HUES64 (cell line): Measurements from ENCODE around the gene POLN.

Experiments
- H3K27ac ChIP-seq: 2 replicates; pipeline ENCODE4 v1.7.0; 2013; ENCODE audit warnings: low read depth, low read length, inconsistent platforms
- H3K27me3 ChIP-seq: 2 replicates; pipeline ENCODE4 v1.6.1; 2013; ENCODE audit warnings: mild to moderate bottlenecking, low read length; ENCODE audit not compliant: insufficient read depth
- H3K36me3 ChIP-seq: 2 replicates; pipeline ENCODE4 v1.6.1; 2013; ENCODE audit warnings: mild to moderate bottlenecking, low read length; ENCODE audit not compliant: insufficient read depth
- H3K4me1 ChIP-seq: 2 replicates; pipeline ENCODE4 v1.6.1; 2013; ENCODE audit warnings: mild to moderate bottlenecking, low read length, moderate library complexity; ENCODE audit not compliant: insufficient read depth
- H3K4me3 ChIP-seq: 2 replicates; pipeline ENCODE4 v1.5.1; 2013; ENCODE audit warnings: mild to moderate bottlenecking, low read length, moderate library complexity
- H3K9ac ChIP-seq: 2 replicates; pipeline ENCODE4 v1.6.1; 2013; ENCODE audit warnings: mild to moderate bottlenecking, low read depth, low read length
- H3K9me3 ChIP-seq: 2 replicates; pipeline ENCODE4 v1.6.1; 2013; ENCODE audit warnings: low read depth, low read length; ENCODE audit not compliant: insufficient read depth
- WGBS: fragments of 150-250, 120-280 bp; methylation state at CpG from one replicate; pipeline ENCODE4 v1.1.7; 2013; ENCODE audit warnings: missing lambda C conversion rate; 5-methylcytosine and 5-hydroxymethylcytosine counted together

POLN gene

GRCh38 chr4:2248044-2248780 is 6.3 kb upstream of the POLN start:
- Histone ChIP-seq H3K36me3 (0 out of 2 replicates have a peak, but pooled peaks cover 3% of the 10 kb centered on the region), H3K27ac (no peak overlapping the region), H3K27me3 (peaks cover 4% of the 10 kb centered on the region), H3K9me3 (0 out of 2 replicates have a peak, but pooled peaks cover 8% of the 10 kb centered on the region), H3K4me1 (no peaks in the 10 kb centered on the region), H3K9ac (no peak overlapping the region), H3K4me3 (no peak overlapping the region)
- WGBS = 93% methylated on average over 21 of the region's 21 CpGs

GRCh38 chr4:2247128-2248043 is 5.5 kb upstream of the POLN start:
- WGBS = 94% methylated on average over 42 of the region's 42 CpGs
- H3K4me3 ChIP-seq = no peak overlapping the region
- H3K27ac ChIP-seq = no peak overlapping the region
- H3K27me3 ChIP-seq = peaks cover 4% of the 10 kb centered on the region
- no peak overlapping the region for H3K9ac ChIP-seq
- H3K36me3 ChIP-seq = 0 out of 2 replicates have a peak, but pooled peaks cover 3% of the 10 kb centered on the region
- H3K9me3 ChIP-seq = 0 out of 2 replicates have a peak, but pooled peaks cover 8% of the 10 kb centered on the region
- no peaks in the 10 kb centered on the region for H3K4me1 ChIP-seq

GRCh38 chr4:2246384-2247127 is 4.6 kb upstream of the POLN start:
- H3K4me1 ChIP-seq = no peaks in the 10 kb centered on the region
- 0 out of 2 replicates have a peak, but pooled peaks cover 3% of the 10 kb centered on the region for H3K36me3 ChIP-seq
- H3K27ac ChIP-seq = no peak overlapping the region
- WGBS = 94% methylated on average over 19 of the region's 19 CpGs
- 0 out of 2 replicates have a peak, but pooled peaks cover 8% of the 10 kb centered on the region for H3K9me3 ChIP-seq
- no peak overlapping the region for H3K4me3 ChIP-seq
- H3K27me3 ChIP-seq = peaks cover 4% of the 10 kb centered on the region
- no peak overlapping the region for H3K9ac ChIP-seq

DNA sequence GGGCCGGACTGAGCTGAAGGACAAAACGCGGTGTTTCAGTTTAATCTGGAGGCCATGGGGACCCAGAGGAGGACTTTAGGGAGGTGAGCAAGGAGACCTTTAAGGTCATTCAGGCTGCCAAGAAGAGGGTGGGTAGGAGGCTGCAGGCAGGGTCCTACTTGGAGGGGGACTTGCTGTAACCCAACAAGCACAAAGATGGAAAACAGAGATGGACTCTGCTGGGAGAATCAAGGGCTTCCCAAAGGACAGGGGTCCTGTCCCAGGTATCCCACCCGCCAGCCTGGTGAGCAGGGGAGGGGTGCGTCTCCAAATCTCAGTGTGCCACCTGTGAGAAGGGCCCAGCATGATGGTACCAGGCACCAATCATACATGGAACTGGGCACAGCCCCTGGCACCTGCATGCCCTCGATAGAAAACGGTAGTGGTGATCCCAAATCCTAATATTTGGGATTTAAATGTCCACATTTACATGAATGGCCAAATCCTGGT is 3.9 kb upstream of the POLN start:
- Histone ChIP-seq H3K36me3 (0 out of 2 replicates have a peak, but pooled peaks cover 3% of the 10 kb centered on the region), H3K9ac (no peak overlapping the region; the same call in 1 of the 2 replicates), H3K9me3 (0 out of 2 replicates have a peak, but pooled peaks cover 8% of the 10 kb centered on the region), H3K4me1 (peaks cover 3% of the 10 kb centered on the region), H3K27ac (no peak overlapping the region), H3K4me3 (no peak overlapping the region), H3K27me3 (peaks cover 4% of the 10 kb centered on the region)
- WGBS = 93% methylated on average over 7 of the region's 7 CpGs

- no peak overlapping the region for H3K27ac ChIP-seq
- peaks cover 9% of the 10 kb centered on the region for H3K4me1 ChIP-seq
- WGBS = 77% methylated on average over 5 of the region's 7 CpGs
These were observed 3.3 kb upstream of the POLN start for GRCh38 chr4:2245057-2245786.

GRCh38 chr4:2243681-2244380 is 1.9 kb upstream of the POLN start:
- Histone ChIP-seq H3K27me3 (peaks cover 4% of the 10 kb centered on the region), H3K4me1 (peaks cover 20% of the 10 kb centered on the region), H3K27ac (no peak overlapping the region), H3K36me3 (peaks cover 13% of the 10 kb centered on the region; the same call in 1 of the 2 replicates), H3K4me3 (no peak overlapping the region), H3K9ac (no peak overlapping the region), H3K9me3 (0 out of 2 replicates have a peak, but pooled peaks cover 8% of the 10 kb centered on the region)
- 85% methylated on average over 5 of the region's 5 CpGs for WGBS

More at GRCh38 chr4:2245057-2245786, 3.3 kb upstream of the POLN start:
- H3K27me3 ChIP-seq = peaks cover 4% of the 10 kb centered on the region
- H3K36me3 ChIP-seq = peaks cover 3% of the 10 kb centered on the region; the same call in 1 of the 2 replicates
- no peak overlapping the region for H3K4me3 ChIP-seq
- 0 out of 2 replicates have a peak, but pooled peaks cover 8% of the 10 kb centered on the region for H3K9me3 ChIP-seq
- H3K9ac ChIP-seq = no peak overlapping the region; the same call in 1 of the 2 replicates

- Histone ChIP-seq H3K4me1 (peaks cover 20% of the 10 kb centered on the region), H3K27me3 (peaks cover 4% of the 10 kb centered on the region), H3K36me3 (peaks cover 34% of the 10 kb centered on the region), H3K9ac (peak overlapping the region; percentile 78), H3K4me3 (peak overlapping the region; percentile 95), H3K9me3 (0 out of 2 replicates have a peak, but pooled peaks cover 8% of the 10 kb centered on the region), H3K27ac (no peak overlapping the region)
- 32% methylated on average over 5 of the region's 7 CpGs for WGBS
These were observed 918 bp downstream of the POLN start for GRCh38 chr4:2241003-2241402.

- WGBS = 62% methylated on average over 3 of the region's 3 CpGs
- H3K27ac ChIP-seq = no peak overlapping the region
- no peak overlapping the region for H3K9ac ChIP-seq
- H3K4me3 ChIP-seq = no peak overlapping the region
- peaks cover 62% of the 10 kb centered on the region for H3K36me3 ChIP-seq
- H3K4me1 ChIP-seq = peaks cover 20% of the 10 kb centered on the region
- no peaks in the 10 kb centered on the region for H3K27me3 ChIP-seq
- no peaks in the 10 kb centered on the region for H3K9me3 ChIP-seq
These were observed 4.8 kb downstream of the POLN start for GRCh38 chr4:2236944-2237666.

DNA sequence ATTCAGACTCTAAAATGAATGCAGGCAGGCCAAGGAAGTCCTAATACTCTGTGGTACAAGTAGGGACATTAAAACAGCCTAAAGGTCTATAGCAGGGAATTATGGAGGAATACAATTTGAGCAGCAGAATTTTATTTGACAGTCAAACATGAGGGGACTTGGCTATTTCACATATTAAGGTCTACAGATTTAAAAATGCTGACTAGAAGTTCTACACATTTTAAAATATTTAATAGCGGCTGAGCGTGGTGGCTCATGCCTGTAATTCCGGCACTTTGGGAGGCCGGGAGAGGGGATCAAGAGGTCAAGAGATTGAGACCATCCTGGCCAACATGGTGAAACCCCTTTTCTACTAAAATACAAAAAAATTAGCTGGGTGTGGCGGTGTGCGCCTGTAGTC is 10.8 kb downstream of the POLN start:
- Histone ChIP-seq H3K36me3 (peaks cover 39% of the 10 kb centered on the region), H3K9ac (no peak overlapping the region), H3K9me3 (no peaks in the 10 kb centered on the region), H3K27ac (no peak overlapping the region), H3K4me1 (no peaks in the 10 kb centered on the region), H3K27me3 (no peaks in the 10 kb centered on the region), H3K4me3 (no peak overlapping the region)
- WGBS = over 99% methylated on average over 6 of the region's 6 CpGs
